HL-60 (cell line): ENCODE results near the gene PPM1A.

Experiments
- DNase-seq, 2 experiments: peaks; one replicate each; pipeline ENCODE4 v3.0.0-alpha.2; 2010 to 2020; ENCODE audit warnings: low read depth in 1 of 2, low spot score in 1 of 2
- H3K27ac ChIP-seq: fragments of 250-450 bp; sonication (Bioruptor Pico); replicated peaks from 2 replicates; pipeline ENCODE4 v1.5.1; 2020; ENCODE audit warnings: mild to moderate bottlenecking, moderate library complexity
- H3K27me3 ChIP-seq: fragments of 250-450 bp; sonication (Bioruptor Pico); 2 replicates; pipeline ENCODE4 v1.5.1; 2021; ENCODE audit warnings: mild to moderate bottlenecking, moderate library complexity; ENCODE audit not compliant: insufficient read depth, poor library complexity, severe bottlenecking
- H3K4me3 ChIP-seq: replicated peaks from 2 replicates; pipeline ENCODE4 v1.5.1; 2011; ENCODE audit warnings: mild to moderate bottlenecking, control low read depth, low read length; ENCODE audit not compliant: insufficient read depth
- CTCF ChIP-seq: IDR thresholded peaks from one replicate; pipeline ENCODE4 v1.5.1; 2011; ENCODE audit warnings: low read length, control low read depth, inconsistent platforms; ENCODE audit not compliant: insufficient read depth
- GABPA ChIP-seq: IDR thresholded peaks from 2 replicates; pipeline ENCODE4 v1.6.1; 2012; ENCODE audit warnings: low read depth
- POLR2AphosphoS5 ChIP-seq: IDR thresholded peaks from 2 replicates; pipeline ENCODE4 v1.6.1; 2012; ENCODE audit warnings: low read depth
- REST ChIP-seq: IDR thresholded peaks from 2 replicates; pipeline ENCODE4 v1.6.1; 2012; ENCODE audit warnings: low read depth; ENCODE audit not compliant: insufficient replicate concordance
- SPI1 ChIP-seq: IDR thresholded peaks from 2 replicates; pipeline ENCODE4 v1.6.1; 2012; ENCODE audit warnings: low read depth, mild to moderate bottlenecking, borderline replicate concordance

Gene PPM1A

GRCh38 chr14:60221457-60221856 lies 27.6 kb upstream of the PPM1A start:
- no peak for DNase-seq
- no peak for TF ChIP-seq POLR2AphosphoS5
- no peak for TF ChIP-seq GABPA
- TF ChIP-seq SPI1 = no peak

GRCh38 chr14:60222820-60223219 lies 26.2 kb upstream of the PPM1A start:
- no peak for DNase-seq
- no peak for TF ChIP-seq POLR2AphosphoS5
- no peak for TF ChIP-seq SPI1
- TF ChIP-seq GABPA = no peak
- no peak for TF ChIP-seq CTCF
- TF ChIP-seq REST = no peak
- Histone ChIP-seq H3K4me3 (no peak overlapping the region), H3K27me3 (no peaks in the 10 kb centered on the region), H3K27ac (no peak overlapping the region)

More at GRCh38 chr14:60221457-60221856, 27.6 kb upstream of the PPM1A start:
- H3K4me3 ChIP-seq = no peak overlapping the region
- H3K27me3 ChIP-seq = no peaks in the 10 kb centered on the region
- H3K27ac ChIP-seq = no peak overlapping the region

- Histone ChIP-seq H3K27me3 (no peaks in the 10 kb centered on the region), H3K27ac (peak overlapping the region; percentile 44), H3K4me3 (no peak overlapping the region)
- TF ChIP-seq SPI1 (no peak), GABPA (no peak), REST (no peak), POLR2AphosphoS5 (no peak), CTCF (no peak)
- DNase-seq = no peak
These were observed 23.8 kb upstream of the PPM1A start for GRCh38 chr14:60225265-60225664.

GRCh38 chr14:60226298-60226697 lies 22.7 kb upstream of the PPM1A start:
- TF ChIP-seq GABPA = no peak
- peak; percentile 86 for TF ChIP-seq SPI1
- TF ChIP-seq REST = no peak
- TF ChIP-seq POLR2AphosphoS5 = peak; percentile 88
- TF ChIP-seq CTCF = no peak
- DNase-seq = peak; percentile 93 to 98

More at GRCh38 chr14:60226298-60226697, 22.7 kb upstream of the PPM1A start:
- no peak overlapping the region for H3K4me3 ChIP-seq
- no peaks in the 10 kb centered on the region for H3K27me3 ChIP-seq
- H3K27ac ChIP-seq = peak overlapping the region; percentile 52
